Measurements from ENCODE around the gene BCO1. TPM values are rescaled to one million over a fixed set of nuclear protein-coding genes. Genes with fewer than 3 reads are reported as not detected.

BCO1 gene
- total RNA-seq, 1 experiment from 2014 or later, result not detected

GRCh38 chr16:81216114-81216513 is 22.4 kb upstream of the BCO1 start:
- peaks cover 9% of the 10 kb centered on the region for H3K27me3 Mint-ChIP-seq (ENCODE audit: insufficient read depth, unreplicated experiment)
- no peaks in the 10 kb centered on the region for H3K36me3 Mint-ChIP-seq (ENCODE audit: insufficient read depth, unreplicated experiment)
- H3K4me3 Mint-ChIP-seq (ENCODE audit: unreplicated experiment), result no peak overlapping the region
- H3K27ac Mint-ChIP-seq (ENCODE audit: low read depth, unreplicated experiment), result no peak overlapping the region
- ChIA-PET POLR2A (no interaction called here), CTCF (interaction anchor here (0.5 to 4.3 kb wide), 4 partner anchors 10 to 151 kb away, joined by 3 to 29 read pairs (median 3); no protein-coding TSS in a partner anchor)
- H3K4me1 Mint-ChIP-seq (ENCODE audit: insufficient read depth, unreplicated experiment), result no peaks in the 10 kb centered on the region
- DNase-seq (ENCODE audit: unreplicated experiment), result no peak
- BruUV-seq (replicated peaks), result no TSS peak
- no peaks in the 10 kb centered on the region for H3K9me3 Mint-ChIP-seq (ENCODE audit: unreplicated experiment)
- no peak for TF ChIP-seq CTCF (IDR thresholded peaks at IDR 0.05; ENCODE audit: unreplicated experiment)
- intact Hi-C loops (cut with micrococcal nuclease), result no loop called here

- Mint-ChIP-seq H3K36me3 (ENCODE audit: insufficient read depth, unreplicated experiment) (no peaks in the 10 kb centered on the region), H3K4me1 (ENCODE audit: insufficient read depth, unreplicated experiment) (no peaks in the 10 kb centered on the region), H3K27ac (ENCODE audit: low read depth, unreplicated experiment) (no peak overlapping the region), H3K27me3 (ENCODE audit: insufficient read depth, unreplicated experiment) (peaks cover 3% of the 10 kb centered on the region), H3K9me3 (ENCODE audit: unreplicated experiment) (no peaks in the 10 kb centered on the region), H3K4me3 (ENCODE audit: unreplicated experiment) (no peak overlapping the region)
- CTCF ChIA-PET, result interaction anchor here (0.6 to 4.3 kb wide), 4 partner anchors 11 to 94 kb away, joined by 3 to 29 read pairs (median 3); no protein-coding TSS in a partner anchor
- DNase-seq (ENCODE audit: unreplicated experiment), result no peak
- BruUV-seq (replicated peaks), result no TSS peak
- intact Hi-C loops (cut with micrococcal nuclease), result no loop called here
- POLR2A ChIA-PET, result no interaction called here
- TF ChIP-seq CTCF (IDR thresholded peaks at IDR 0.05; ENCODE audit: unreplicated experiment), result no peak
Measured at GRCh38 chr16:81216706-81217105, 21.8 kb upstream of the BCO1 start.

- no peak for DNase-seq (ENCODE audit: unreplicated experiment)
- no peaks in the 10 kb centered on the region for H3K27me3 Mint-ChIP-seq (ENCODE audit: insufficient read depth, unreplicated experiment)
- no TSS peak for BruUV-seq (replicated peaks)
- CTCF ChIA-PET, result interaction anchor here (2.1 kb wide), 1 partner anchor 14 kb away, joined by 6 read pairs; no protein-coding TSS in a partner anchor
- H3K9me3 Mint-ChIP-seq (ENCODE audit: unreplicated experiment), result no peaks in the 10 kb centered on the region
- H3K4me1 Mint-ChIP-seq (ENCODE audit: insufficient read depth, unreplicated experiment), result no peaks in the 10 kb centered on the region
- H3K36me3 Mint-ChIP-seq (ENCODE audit: insufficient read depth, unreplicated experiment), result no peaks in the 10 kb centered on the region
- no peak overlapping the region for H3K27ac Mint-ChIP-seq (ENCODE audit: low read depth, unreplicated experiment)
- intact Hi-C loops (cut with micrococcal nuclease), result no loop called here
- H3K4me3 Mint-ChIP-seq (ENCODE audit: unreplicated experiment), result no peak overlapping the region
- POLR2A ChIA-PET, result interaction anchor here (1.7 kb wide), 1 partner anchor 95 kb away, joined by 4 read pairs; no protein-coding TSS in a partner anchor
- no peak for TF ChIP-seq CTCF (IDR thresholded peaks at IDR 0.05; ENCODE audit: unreplicated experiment)
Measured at GRCh38 chr16:81219151-81219550, 19.3 kb upstream of the BCO1 start.

GRCh38 chr16:81220349-81220748 is 18.1 kb upstream of the BCO1 start:
- Mint-ChIP-seq H3K36me3 (ENCODE audit: insufficient read depth, unreplicated experiment) (no peaks in the 10 kb centered on the region), H3K27me3 (ENCODE audit: insufficient read depth, unreplicated experiment) (no peaks in the 10 kb centered on the region), H3K27ac (ENCODE audit: low read depth, unreplicated experiment) (no peak overlapping the region), H3K9me3 (ENCODE audit: unreplicated experiment) (no peaks in the 10 kb centered on the region), H3K4me1 (ENCODE audit: insufficient read depth, unreplicated experiment) (no peaks in the 10 kb centered on the region), H3K4me3 (ENCODE audit: unreplicated experiment) (no peak overlapping the region)
- ChIA-PET CTCF (interaction anchor here (0.7 to 2.1 kb wide), 2 partner anchors 15 to 41 kb away, joined by 3 to 6 read pairs; no protein-coding TSS in a partner anchor), POLR2A (no interaction called here)
- no peak for TF ChIP-seq CTCF (IDR thresholded peaks at IDR 0.05; ENCODE audit: unreplicated experiment)
- DNase-seq (ENCODE audit: unreplicated experiment), result no peak
- intact Hi-C loops (cut with micrococcal nuclease), result no loop called here
- no TSS peak for BruUV-seq (replicated peaks)
